HEK293T (cell line): ENCODE measurements around the gene MT1F.
"Not testable (repeated sequence)": the region's sequence is repeated elsewhere in the genome, so short reads cannot be mapped to it uniquely, and the experiment has no call there.

ENCODE experiments used
- CTCF ChIA-PET: fragments of 350-600 bp; formaldehyde crosslinking; extraction: SDS; loops from one replicate; lab custom pipeline; 2021; ENCODE audit warnings: antibody characterized with exemption, inconsistent platforms; lab: Yijun Ruan, JAX
- POLR2A ChIA-PET: fragments of 350-600 bp; formaldehyde crosslinking; extraction: SDS; loops from one replicate; lab custom pipeline; 2020; ENCODE audit warnings: antibody characterized with exemption, inconsistent platforms; lab: Yijun Ruan, JAX
- DNase-seq: peaks from one replicate; pipeline ENCODE4 v3.0.0; 2012; ENCODE audit warnings: mixed read lengths; ENCODE audit errors: extremely low spot score
- ARNT ChIP-seq: fragments of 450-650 bp; IDR thresholded peaks from 2 replicates; pipeline ENCODE4 v1.6.1; 2017; ENCODE audit warnings: mild to moderate bottlenecking
- BHLHE40 ChIP-seq: fragments of 450-650 bp; IDR thresholded peaks from 2 replicates; pipeline ENCODE4 v1.6.1; 2016; ENCODE audit warnings: mild to moderate bottlenecking, moderate library complexity, borderline replicate concordance
- CTBP1 ChIP-seq: fragments of 450-650 bp; IDR thresholded peaks from 2 replicates; pipeline ENCODE4 v1.6.1; 2016; ENCODE audit warnings: borderline replicate concordance
- ELF4 ChIP-seq: fragments of 450-650 bp; IDR thresholded peaks from 2 replicates; pipeline ENCODE4 v1.6.1; 2017; ENCODE audit warnings: antibody characterized with exemption
- FOXA1 ChIP-seq: fragments of 450-650 bp; IDR thresholded peaks from 2 replicates; pipeline ENCODE4 v1.6.1; 2016; ENCODE audit warnings: mild to moderate bottlenecking
- FOXK2 ChIP-seq: fragments of 450-650 bp; IDR thresholded peaks from 2 replicates; pipeline ENCODE4 v1.6.1; 2016; ENCODE audit warnings: mild to moderate bottlenecking
- FOXM1 ChIP-seq: fragments of 450-650 bp; IDR thresholded peaks from 2 replicates; pipeline ENCODE4 v1.6.1; 2017; ENCODE audit warnings: mild to moderate bottlenecking, borderline replicate concordance
- HDGF ChIP-seq: fragments of 450-650 bp; IDR thresholded peaks from 2 replicates; pipeline ENCODE4 v1.6.1; 2017; ENCODE audit warnings: antibody characterized with exemption, borderline replicate concordance
- L3MBTL2 ChIP-seq: fragments of 450-650 bp; conservative IDR thresholded peaks from 2 replicates; pipeline ENCODE4 v1.6.1; 2016; ENCODE audit warnings: mild to moderate bottlenecking
- LEF1 ChIP-seq: fragments of 450-650 bp; IDR thresholded peaks from 2 replicates; pipeline ENCODE4 v1.6.1; 2017; ENCODE audit warnings: mild to moderate bottlenecking, borderline replicate concordance
- NFRKB ChIP-seq: fragments of 450-650 bp; IDR thresholded peaks from 2 replicates; pipeline ENCODE4 v1.6.1; 2016; ENCODE audit warnings: mild to moderate bottlenecking, moderate library complexity
- SP1 ChIP-seq: fragments of 450-650 bp; IDR thresholded peaks from 2 replicates; pipeline ENCODE4 v1.6.1; 2017
- SUZ12 ChIP-seq: fragments of 450-650 bp; IDR thresholded peaks from 2 replicates; pipeline ENCODE4 v1.6.1; 2016; ENCODE audit warnings: mild to moderate bottlenecking
- TARDBP ChIP-seq: fragments of 450-650 bp; IDR thresholded peaks from 2 replicates; pipeline ENCODE4 v1.6.1; 2016
- ZNF384 ChIP-seq: fragments of 450-650 bp; IDR thresholded peaks from 2 replicates; pipeline ENCODE4 v1.6.1; 2016
- TF ChIP-seq, protein P1 (sequence below): fragments of 450-650 bp; IDR thresholded peaks from 2 replicates; pipeline ENCODE4 v1.6.1; 2016

Gene MT1F

GRCh38 chr16:56669005-56669839 is 11.5 kb downstream of the MT1F start, which contains the start of gene MT1H:
TSS of gene MT1H (plus strand) at chr16:56669814. CDS start at chr16:56669885, 71 bp downstream.
- ChIA-PET POLR2A (no interaction called here), CTCF (no interaction called here)
- TF ChIP-seq SUZ12 (no peak), FOXM1 (no peak), FOXA1 (no peak), SP1 (no peak), ARNT (no peak), NFRKB (no peak), CTBP1 (no peak), FOXK2 (no peak), ZNF384 (no peak), BHLHE40 (no peak), TARDBP (no peak), HDGF (no peak), ELF4 (no peak), L3MBTL2 (no peak), LEF1 (no peak)
- TF ChIP-seq, protein P1, sequence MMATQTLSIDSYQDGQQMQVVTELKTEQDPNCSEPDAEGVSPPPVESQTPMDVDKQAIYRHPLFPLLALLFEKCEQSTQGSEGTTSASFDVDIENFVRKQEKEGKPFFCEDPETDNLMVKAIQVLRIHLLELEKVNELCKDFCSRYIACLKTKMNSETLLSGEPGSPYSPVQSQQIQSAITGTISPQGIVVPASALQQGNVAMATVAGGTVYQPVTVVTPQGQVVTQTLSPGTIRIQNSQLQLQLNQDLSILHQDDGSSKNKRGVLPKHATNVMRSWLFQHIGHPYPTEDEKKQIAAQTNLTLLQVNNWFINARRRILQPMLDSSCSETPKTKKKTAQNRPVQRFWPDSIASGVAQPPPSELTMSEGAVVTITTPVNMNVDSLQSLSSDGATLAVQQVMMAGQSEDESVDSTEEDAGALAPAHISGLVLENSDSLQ = no peak
- no peak for DNase-seq

- TF ChIP-seq SP1 (no peak), LEF1 (no peak), SUZ12 (no peak), ARNT (no peak), ELF4 (no peak), HDGF (no peak), CTBP1 (no peak), ZNF384 (no peak), L3MBTL2 (no peak), FOXA1 (no peak), FOXM1 (no peak)
- TF ChIP-seq, protein P1 = no peak
- DNase-seq = no peak
- ChIA-PET CTCF (no interaction called here), POLR2A (no interaction called here)
These were observed 12.3 kb downstream of the MT1F start for GRCh38 chr16:56669840-56670619.

DNA sequence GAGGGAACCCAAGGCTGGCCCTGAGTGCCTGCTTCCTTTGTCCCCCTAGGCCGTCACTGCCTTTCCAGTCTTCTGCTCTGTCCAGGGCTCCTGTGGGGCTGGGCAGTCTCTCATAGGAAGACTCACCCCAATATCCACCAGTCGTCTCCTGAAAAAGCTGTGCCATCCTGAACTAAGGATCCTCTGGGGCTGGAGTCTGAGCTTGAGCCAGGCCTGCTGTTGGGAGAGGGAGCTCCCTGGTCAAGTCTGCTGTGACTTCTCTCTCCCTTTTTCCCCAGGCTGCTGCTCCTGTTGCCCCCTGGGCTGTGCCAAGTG is 12.8 kb downstream of the MT1F start:
- CTCF ChIA-PET = no interaction called here
- POLR2A ChIA-PET = no interaction called here
- TF ChIP-seq FOXA1 = no peak
- TF ChIP-seq ZNF384 = no peak
- DNase-seq = no peak

- POLR2A ChIA-PET, DNase-seq, CTCF ChIA-PET: not testable (repeated sequence)
These were observed 13.9 kb downstream of the MT1F start for GRCh38 chr16:56671691-56672090.

GRCh38 chr16:56672171-56672570 is 14.4 kb downstream of the MT1F start:
- DNase-seq, POLR2A ChIA-PET, CTCF ChIA-PET: not testable (repeated sequence)

GRCh38 chr16:56672761-56673536 is 15.2 kb downstream of the MT1F start:
- DNase-seq = no peak
- POLR2A ChIA-PET = no interaction called here
- TF ChIP-seq TARDBP (no peak), SP1 (no peak), FOXA1 (no peak), CTBP1 (no peak), ZNF384 (no peak), SUZ12 (no peak), ARNT (no peak)
- TF ChIP-seq, protein P1 = no peak
- CTCF ChIA-PET = interaction anchor here (1.4 kb wide), 1 partner anchor 29 kb away, joined by 10 read pairs; no protein-coding TSS in a partner anchor
